Measurements from ENCODE around the gene CORO2B. TPM values are rescaled to one million over a fixed set of nuclear protein-coding genes. Genes with fewer than 3 reads are reported as not detected.

CORO2B gene
- total and polyA plus RNA-seq, 5 donors from 2014 or later = not detected

DNA sequence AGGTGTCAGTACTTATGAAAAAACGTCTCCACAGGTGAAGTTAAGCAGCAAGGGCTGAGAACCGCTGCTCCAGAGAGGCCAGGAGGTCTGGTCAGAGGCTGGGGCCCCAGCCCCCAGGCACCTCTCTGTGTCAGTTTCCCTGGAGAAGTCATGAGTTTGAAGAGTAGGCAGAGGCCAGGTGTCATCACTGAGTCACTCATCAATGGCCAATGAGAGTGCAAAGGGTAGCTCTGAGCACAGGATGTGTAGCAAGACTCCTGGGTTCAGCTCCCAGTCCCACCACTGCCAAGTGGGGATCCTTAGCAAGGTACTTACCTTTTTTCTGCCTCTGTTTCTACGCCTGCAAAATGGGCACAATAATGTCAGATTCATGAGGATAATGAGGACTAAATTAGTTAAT is 47.9 kb downstream of the CORO2B start:
- Histone ChIP-seq H3K27ac (ENCODE audit: insufficient read depth, low read length, poor library complexity, severe bottlenecking) (no peak overlapping the region), H3K9me3 (ENCODE audit: control insufficient read depth in 2 of 2, low read length in 2 of 2) (no peaks in the 10 kb centered on the region), H3K4me1 (ENCODE audit: control insufficient read depth, insufficient read depth, low read length, poor library complexity, severe bottlenecking) (no peaks in the 10 kb centered on the region), H3K4me3 (ENCODE audit: low read depth, low read length) (no peak overlapping the region), H3K36me3 (ENCODE audit: control insufficient read depth, insufficient read depth, low read length) (no peaks in the 10 kb centered on the region), H3K27me3 (ENCODE audit: control insufficient read depth, insufficient read depth, low read length) (no peaks in the 10 kb centered on the region)
- Mint-ChIP-seq H3K4me1 (no peaks in the 10 kb centered on the region), H3K27ac (no peak overlapping the region), H3K4me3 (no peak overlapping the region), H3K36me3 (no peaks in the 10 kb centered on the region), H3K27me3 (peaks cover 16% of the 10 kb centered on the region), H3K9me3 (peaks cover 0 to 2% (median 0%) of the 10 kb centered on the region in 7 donors)
- DNase-seq (no peak), ATAC-seq (ENCODE audit: low read depth in 2 of 2) (no peak)

DNA sequence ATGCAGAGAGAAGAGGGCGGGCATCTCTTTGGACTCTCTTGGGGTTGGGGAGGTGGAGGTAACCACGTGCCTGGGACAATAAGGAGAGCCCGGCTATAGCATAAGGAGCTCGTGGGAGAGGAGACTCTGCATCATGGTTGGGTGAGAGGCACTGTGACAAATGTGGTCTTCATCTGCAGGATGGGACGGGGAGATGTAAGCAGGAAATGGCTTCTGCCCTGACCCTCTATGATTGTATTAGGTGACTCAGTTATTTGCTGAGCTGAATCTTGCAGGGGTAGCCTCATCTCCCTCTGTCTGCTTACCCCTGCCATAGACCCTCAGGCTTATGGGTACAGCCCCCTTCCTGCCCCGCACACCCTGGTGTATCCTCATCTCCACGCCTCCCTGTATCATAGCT is 48.7 kb downstream of the CORO2B start:
- Mint-ChIP-seq H3K9me3 (peaks cover 0 to 2% (median 0%) of the 10 kb centered on the region in 7 donors), H3K4me1 (no peaks in the 10 kb centered on the region), H3K4me3 (no peak overlapping the region), H3K36me3 (no peaks in the 10 kb centered on the region), H3K27me3 (peaks cover 16% of the 10 kb centered on the region), H3K27ac (no peak overlapping the region)
- Histone ChIP-seq H3K27ac (ENCODE audit: insufficient read depth, low read length, poor library complexity, severe bottlenecking) (no peak overlapping the region), H3K9me3 (ENCODE audit: control insufficient read depth in 2 of 2, low read length in 2 of 2) (no peaks in the 10 kb centered on the region), H3K36me3 (ENCODE audit: control insufficient read depth, insufficient read depth, low read length) (no peaks in the 10 kb centered on the region), H3K4me1 (ENCODE audit: control insufficient read depth, insufficient read depth, low read length, poor library complexity, severe bottlenecking) (no peaks in the 10 kb centered on the region), H3K4me3 (ENCODE audit: low read depth, low read length) (no peak overlapping the region), H3K27me3 (ENCODE audit: control insufficient read depth, insufficient read depth, low read length) (no peaks in the 10 kb centered on the region)
- no peak for DNase-seq
- no peak for ATAC-seq (ENCODE audit: low read depth in 2 of 2)

DNA sequence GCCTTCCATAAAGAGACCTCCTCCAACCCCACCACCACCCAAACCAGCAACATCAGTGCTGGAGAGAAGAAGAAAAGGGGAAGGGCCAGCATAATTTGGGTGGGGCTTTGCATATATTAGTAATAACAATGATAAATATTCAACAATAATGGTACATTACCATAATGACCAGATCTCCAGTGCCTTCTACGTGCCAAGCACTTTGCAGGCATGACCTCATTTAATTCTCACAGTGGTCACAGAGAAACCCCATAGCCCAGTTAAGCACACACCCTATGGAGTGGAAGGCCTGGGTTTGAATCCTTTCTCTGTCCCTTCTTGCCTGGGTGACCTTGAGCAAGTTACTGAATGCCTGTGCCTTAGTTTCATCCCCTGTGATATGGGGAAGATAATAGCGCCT is 49.2 kb downstream of the CORO2B start:
- Mint-ChIP-seq H3K27me3 (peaks cover 16% of the 10 kb centered on the region), H3K27ac (no peak overlapping the region), H3K36me3 (no peaks in the 10 kb centered on the region), H3K9me3 (peaks cover 0 to 2% (median 0%) of the 10 kb centered on the region in 7 donors), H3K4me3 (no peak overlapping the region), H3K4me1 (no peaks in the 10 kb centered on the region)
- DNase-seq = no peak
- no peak for ATAC-seq (ENCODE audit: low read depth in 2 of 2)
- no peaks in the 10 kb centered on the region for H3K27me3 ChIP-seq (ENCODE audit: control insufficient read depth, insufficient read depth, low read length)
- no peak overlapping the region for H3K4me3 ChIP-seq (ENCODE audit: low read depth, low read length)
- no peak overlapping the region for H3K27ac ChIP-seq (ENCODE audit: insufficient read depth, low read length, poor library complexity, severe bottlenecking)
- H3K9me3 ChIP-seq (ENCODE audit: control insufficient read depth in 2 of 2, low read length in 2 of 2) = no peaks in the 10 kb centered on the region
- H3K36me3 ChIP-seq (ENCODE audit: control insufficient read depth, insufficient read depth, low read length) = no peaks in the 10 kb centered on the region
- no peaks in the 10 kb centered on the region for H3K4me1 ChIP-seq (ENCODE audit: control insufficient read depth, insufficient read depth, low read length, poor library complexity, severe bottlenecking)

DNA sequence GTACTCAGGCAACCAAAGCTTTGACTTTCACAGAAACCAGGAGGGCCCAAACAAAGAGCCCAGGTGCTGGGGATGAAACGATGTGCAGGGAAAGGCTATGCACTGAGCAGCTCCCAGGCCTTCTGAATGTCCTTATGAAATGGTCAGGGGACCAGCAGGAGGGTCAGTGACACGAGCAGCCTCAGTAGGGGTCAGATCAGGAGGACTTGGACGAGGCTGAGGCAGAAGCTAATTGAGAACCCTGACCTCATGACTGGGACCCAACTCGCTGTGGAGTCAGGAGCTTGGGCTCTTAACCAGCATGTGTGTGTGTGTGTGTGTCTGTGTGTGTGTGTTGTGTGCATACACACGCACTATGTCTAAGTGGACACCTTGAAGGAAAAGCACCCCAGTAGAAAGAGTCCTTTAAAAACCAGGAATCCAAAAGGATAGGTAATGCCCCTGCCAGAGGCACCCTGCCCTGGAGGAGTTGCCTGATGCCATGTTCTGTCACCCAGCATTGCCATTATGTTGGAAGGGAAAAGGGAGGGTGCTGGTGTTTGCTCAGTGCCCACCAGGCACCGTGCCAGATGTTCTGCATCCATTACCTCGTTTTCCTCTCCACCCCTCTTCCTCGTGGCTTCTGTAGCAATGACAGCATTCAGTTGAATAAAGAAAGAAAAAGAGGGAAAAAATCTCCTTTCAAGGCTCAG is 50.9 kb downstream of the CORO2B start:
- Histone ChIP-seq H3K4me3 (ENCODE audit: low read depth, low read length) (no peak overlapping the region), H3K27ac (ENCODE audit: insufficient read depth, low read length, poor library complexity, severe bottlenecking) (no peak overlapping the region), H3K4me1 (ENCODE audit: control insufficient read depth, insufficient read depth, low read length, poor library complexity, severe bottlenecking) (no peaks in the 10 kb centered on the region), H3K27me3 (ENCODE audit: control insufficient read depth, insufficient read depth, low read length) (no peaks in the 10 kb centered on the region), H3K9me3 (ENCODE audit: control insufficient read depth in 2 of 2, low read length in 2 of 2) (no peaks in the 10 kb centered on the region), H3K36me3 (ENCODE audit: control insufficient read depth, insufficient read depth, low read length) (no peaks in the 10 kb centered on the region)
- Mint-ChIP-seq H3K27ac (no peak overlapping the region), H3K9me3 (peaks cover 0 to 1% (median 0%) of the 10 kb centered on the region in 7 donors), H3K4me3 (no peak overlapping the region), H3K4me1 (no peaks in the 10 kb centered on the region), H3K36me3 (no peaks in the 10 kb centered on the region), H3K27me3 (peaks cover 16% of the 10 kb centered on the region)
- ATAC-seq (ENCODE audit: low read depth in 2 of 2) = no peak
- no peak for DNase-seq

DNA sequence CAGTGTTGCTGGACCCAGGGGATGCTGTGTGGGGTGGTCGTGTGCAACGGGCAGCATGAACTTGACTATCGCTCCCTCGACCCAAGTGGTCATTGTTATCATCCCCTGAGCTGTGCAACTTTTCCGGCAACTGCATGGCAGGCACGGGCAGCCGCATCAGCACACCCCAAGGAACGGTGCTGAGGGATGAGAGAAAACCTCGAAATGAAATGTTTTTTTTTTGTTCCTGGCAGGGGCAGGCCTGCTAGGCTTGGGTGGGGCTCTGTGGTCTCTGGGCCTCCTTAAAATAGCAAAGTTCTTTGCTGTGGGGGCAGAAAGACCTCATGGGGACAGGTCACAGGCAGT is 51.4 kb downstream of the CORO2B start:
- Mint-ChIP-seq H3K36me3 (no peaks in the 10 kb centered on the region), H3K27me3 (peaks cover 16% of the 10 kb centered on the region), H3K4me3 (no peak overlapping the region), H3K9me3 (peaks cover 0 to 1% (median 0%) of the 10 kb centered on the region in 7 donors), H3K4me1 (no peaks in the 10 kb centered on the region), H3K27ac (no peak overlapping the region)
- no peak for DNase-seq
- Histone ChIP-seq H3K27ac (ENCODE audit: insufficient read depth, low read length, poor library complexity, severe bottlenecking) (no peak overlapping the region), H3K9me3 (ENCODE audit: control insufficient read depth in 2 of 2, low read length in 2 of 2) (no peaks in the 10 kb centered on the region), H3K4me3 (ENCODE audit: low read depth, low read length) (no peak overlapping the region), H3K36me3 (ENCODE audit: control insufficient read depth, insufficient read depth, low read length) (no peaks in the 10 kb centered on the region), H3K4me1 (ENCODE audit: control insufficient read depth, insufficient read depth, low read length, poor library complexity, severe bottlenecking) (no peaks in the 10 kb centered on the region), H3K27me3 (ENCODE audit: control insufficient read depth, insufficient read depth, low read length) (no peaks in the 10 kb centered on the region)
- no peak for ATAC-seq (ENCODE audit: low read depth in 2 of 2)

DNA sequence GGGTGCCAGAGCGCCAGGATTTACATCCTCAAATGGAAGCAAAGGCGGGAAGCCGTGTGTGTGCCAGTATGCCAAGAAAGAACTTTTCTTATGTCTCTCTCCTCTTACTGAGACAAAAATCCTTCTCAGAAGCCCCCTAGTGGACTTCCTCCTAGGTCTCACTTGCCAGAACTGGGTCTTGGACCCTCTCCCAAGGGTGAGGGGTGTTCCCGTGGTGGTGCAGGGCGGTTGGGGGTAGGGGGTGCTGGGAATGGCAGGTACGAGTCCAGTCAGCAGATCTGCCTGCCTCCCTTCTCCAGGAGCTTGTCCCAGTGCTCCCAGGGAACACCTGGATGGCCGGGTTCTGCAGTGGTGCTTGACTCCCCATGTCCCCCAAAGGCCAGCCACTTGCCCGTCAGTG is 52.0 kb downstream of the CORO2B start:
- Mint-ChIP-seq H3K27me3 (peaks cover 16% of the 10 kb centered on the region), H3K36me3 (no peaks in the 10 kb centered on the region), H3K4me1 (no peaks in the 10 kb centered on the region), H3K27ac (no peak overlapping the region), H3K4me3 (no peak overlapping the region), H3K9me3 (peaks cover 0 to 1% (median 0%) of the 10 kb centered on the region in 7 donors)
- no peaks in the 10 kb centered on the region for H3K27me3 ChIP-seq (ENCODE audit: control insufficient read depth, insufficient read depth, low read length)
- no peak overlapping the region for H3K4me3 ChIP-seq (ENCODE audit: low read depth, low read length)
- no peak overlapping the region for H3K27ac ChIP-seq (ENCODE audit: insufficient read depth, low read length, poor library complexity, severe bottlenecking)
- H3K4me1 ChIP-seq (ENCODE audit: control insufficient read depth, insufficient read depth, low read length, poor library complexity, severe bottlenecking) = no peaks in the 10 kb centered on the region
- no peaks in the 10 kb centered on the region for H3K36me3 ChIP-seq (ENCODE audit: control insufficient read depth, insufficient read depth, low read length)
- DNase-seq (no peak), ATAC-seq (ENCODE audit: low read depth in 2 of 2) (no peak)
- H3K9me3 ChIP-seq (ENCODE audit: control insufficient read depth in 2 of 2, low read length in 2 of 2) = no peaks in the 10 kb centered on the region

DNA sequence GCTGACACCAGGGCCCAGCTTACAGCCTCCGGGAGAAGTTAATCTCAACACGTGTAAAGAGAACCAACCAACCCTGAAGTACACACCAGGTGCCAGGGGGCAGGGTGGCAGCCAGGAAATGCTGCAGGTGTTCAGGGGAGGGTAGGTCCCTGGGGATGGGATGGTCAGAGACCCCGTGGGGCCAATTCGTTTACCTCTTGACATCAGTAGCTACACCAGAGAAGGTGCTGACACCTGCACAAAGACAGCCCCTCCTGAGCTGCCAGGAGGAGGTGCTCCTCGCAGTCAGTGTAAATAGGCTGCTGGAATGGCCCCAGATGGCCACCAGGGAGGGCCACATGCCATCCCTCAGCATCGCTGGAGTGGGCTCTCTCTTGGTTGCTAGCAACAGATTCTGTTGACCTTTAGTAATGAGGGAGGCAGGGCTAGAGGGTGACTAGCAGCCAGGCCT is 52.8 kb downstream of the CORO2B start:
- Mint-ChIP-seq H3K27me3 (peaks cover 12% of the 10 kb centered on the region), H3K4me1 (no peaks in the 10 kb centered on the region), H3K4me3 (no peak overlapping the region), H3K9me3 (peaks cover 0 to 1% (median 0%) of the 10 kb centered on the region in 7 donors), H3K36me3 (no peaks in the 10 kb centered on the region), H3K27ac (no peak overlapping the region)
- H3K27ac ChIP-seq (ENCODE audit: insufficient read depth, low read length, poor library complexity, severe bottlenecking) = no peak overlapping the region
- H3K36me3 ChIP-seq (ENCODE audit: control insufficient read depth, insufficient read depth, low read length) = no peaks in the 10 kb centered on the region
- no peaks in the 10 kb centered on the region for H3K4me1 ChIP-seq (ENCODE audit: control insufficient read depth, insufficient read depth, low read length, poor library complexity, severe bottlenecking)
- H3K9me3 ChIP-seq (ENCODE audit: control insufficient read depth in 2 of 2, low read length in 2 of 2) = no peaks in the 10 kb centered on the region
- H3K27me3 ChIP-seq (ENCODE audit: control insufficient read depth, insufficient read depth, low read length) = no peaks in the 10 kb centered on the region
- DNase-seq = no peak
- ATAC-seq (ENCODE audit: low read depth in 2 of 2) = peak in 1 of 2 donors; percentile 12
- no peak overlapping the region for H3K4me3 ChIP-seq (ENCODE audit: low read depth, low read length)

DNA sequence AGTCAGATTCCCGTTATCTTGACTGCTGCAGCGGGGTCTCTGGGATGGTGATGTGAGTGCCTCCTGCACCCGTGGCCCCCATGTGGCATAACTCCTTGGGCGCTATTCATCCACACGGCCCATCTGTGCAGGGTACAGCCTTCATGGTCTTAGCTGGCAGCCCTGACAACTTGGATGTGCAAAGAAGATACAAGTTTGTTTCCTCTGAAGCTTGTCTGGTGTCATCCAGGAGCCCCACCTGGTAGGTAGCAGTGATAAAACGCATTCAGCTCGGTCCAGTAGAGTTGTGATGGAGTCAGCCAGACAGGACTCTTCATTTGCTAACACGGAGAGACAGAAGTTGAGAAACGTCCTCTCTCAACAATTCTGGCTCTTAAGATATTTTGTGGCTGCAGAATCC is 53.3 kb downstream of the CORO2B start:
- no peaks in the 10 kb centered on the region for H3K36me3 Mint-ChIP-seq
- Histone ChIP-seq H3K4me1 (ENCODE audit: control insufficient read depth, insufficient read depth, low read length, poor library complexity, severe bottlenecking) (no peaks in the 10 kb centered on the region), H3K36me3 (ENCODE audit: control insufficient read depth, insufficient read depth, low read length) (no peaks in the 10 kb centered on the region), H3K27me3 (ENCODE audit: control insufficient read depth, insufficient read depth, low read length) (no peaks in the 10 kb centered on the region), H3K4me3 (ENCODE audit: low read depth, low read length) (no peak overlapping the region), H3K27ac (ENCODE audit: insufficient read depth, low read length, poor library complexity, severe bottlenecking) (no peak overlapping the region), H3K9me3 (ENCODE audit: control insufficient read depth in 2 of 2, low read length in 2 of 2) (no peaks in the 10 kb centered on the region)
- DNase-seq = no peak
- peaks cover 12% of the 10 kb centered on the region for H3K27me3 Mint-ChIP-seq
- H3K4me1 Mint-ChIP-seq = no peaks in the 10 kb centered on the region
- no peak overlapping the region for H3K4me3 Mint-ChIP-seq
- peaks cover 0 to 1% (median 0%) of the 10 kb centered on the region in 7 donors for H3K9me3 Mint-ChIP-seq
- ATAC-seq (ENCODE audit: low read depth in 2 of 2) = no peak
- H3K27ac Mint-ChIP-seq = no peak overlapping the region
